Right atrium auricular region (tissue), 2 donors: ENCODE data around the gene DCDC2B. TPM values are rescaled to one million over a fixed set of nuclear protein-coding genes. Genes with fewer than 3 reads are reported as not detected.

Experiments used
- DNase-seq: peaks from one replicate; pipeline ENCODE4 v3.0.0-alpha.2; 2019; ENCODE audit warnings: low spot score
- H3K27ac ChIP-seq, 2 donors: fragments of 200-600 bp; sonication (generic); 1 replicate in 1 of 2; 2 replicates in 1 of 2; pipeline ENCODE4 v1.5.1; 2016 to 2019
- H3K27me3 ChIP-seq, 2 donors: fragments of 200-600 bp; sonication (generic); one replicate each; pipeline versions ENCODE4 v1.5.1 to v1.6.0; 2017 to 2019
- H3K36me3 ChIP-seq: fragments of 200-600 bp; sonication (generic); one replicate; pipeline ENCODE4 v1.5.1; 2016
- H3K4me1 ChIP-seq, 2 donors: fragments of 200-600 bp; sonication (generic); one replicate each; pipeline versions ENCODE4 v1.5.1 to v1.6.0; 2017 to 2019
- H3K4me3 ChIP-seq, 2 donors: fragments of 200-600 bp; sonication (generic); 1 replicate in 1 of 2; 2 replicates in 1 of 2; pipeline ENCODE4 v1.5.1; 2017 to 2019; ENCODE audit warnings: mild to moderate bottlenecking in 1 of 2, moderate library complexity in 1 of 2
- H3K9me3 ChIP-seq, 2 donors: fragments of 200-600 bp; sonication (generic); one replicate each; pipeline ENCODE4 v1.5.1; 2019
- CTCF ChIP-seq, 2 donors: fragments of 200-600 bp; sonication (generic); IDR thresholded peaks; one replicate each; pipeline ENCODE4 v1.5.1; 2019; ENCODE audit warnings: antibody characterized with exemption in 2 of 2
- total RNA-seq, 2 donors: library from RNA; depleted of rRNA; stranded (reverse); fragments of >200 nt; gene quantifications; one replicate each; pipeline ENCODE4 v1.1.0, GENCODE V29; 2016

Gene DCDC2B
- total RNA-seq, 2 donors from 2014 or later, result not detected

GRCh38 chr1:32178380-32179192 is 30.3 kb upstream of the DCDC2B start:
- DNase-seq, result no peak
- no peak for TF ChIP-seq CTCF (IDR thresholded peaks at IDR 0.05)
- Histone ChIP-seq H3K4me1 (peaks cover 0 to 35% of the 10 kb centered on the region in 2 donors), H3K27me3 (no peaks in the 10 kb centered on the region), H3K9me3 (no peaks in the 10 kb centered on the region), H3K36me3 (peaks cover 15% of the 10 kb centered on the region), H3K4me3 (peak overlapping the region in 1 of 2 donors; percentile 64), H3K27ac (peak overlapping the region; percentile 93 to 96)

GRCh38 chr1:32179193-32179442 is 29.8 kb upstream of the DCDC2B start:
- Histone ChIP-seq H3K36me3 (peaks cover 17% of the 10 kb centered on the region), H3K27me3 (no peaks in the 10 kb centered on the region), H3K4me3 (peak overlapping the region; percentile 63 to 64), H3K27ac (peak overlapping the region; percentile 93 to 96), H3K9me3 (no peaks in the 10 kb centered on the region), H3K4me1 (peaks cover 0 to 40% of the 10 kb centered on the region in 2 donors)
- no peak for TF ChIP-seq CTCF (IDR thresholded peaks at IDR 0.05)
- DNase-seq, result no peak

GRCh38 chr1:32179443-32180185 is 29.3 kb upstream of the DCDC2B start, which contains the start of gene TXLNA:
Gene TXLNA (plus strand): TSS chr1:32179675. CDS start chr1:32180346, 671 bp downstream.
- H3K36me3 ChIP-seq, result peaks cover 22% of the 10 kb centered on the region
- peak within 1 kb of the TSS; percentile 63 to 64 for H3K4me3 ChIP-seq
- TF ChIP-seq CTCF (IDR thresholded peaks at IDR 0.05), result peak in 1 of 2 donors; percentile 31
- H3K4me1 ChIP-seq, result peaks cover 0 to 45% of the 10 kb centered on the region in 2 donors
- H3K9me3 ChIP-seq, result no peaks in the 10 kb centered on the region
- H3K27ac ChIP-seq, result peak within 1 kb of the TSS; percentile 93 to 96
- peak; percentile 96 for DNase-seq
- H3K27me3 ChIP-seq, result no peaks in the 10 kb centered on the region

- Histone ChIP-seq H3K27me3 (no peaks in the 10 kb centered on the region), H3K36me3 (peaks cover 27% of the 10 kb centered on the region), H3K9me3 (no peaks in the 10 kb centered on the region), H3K4me1 (peaks cover 0 to 49% of the 10 kb centered on the region in 2 donors), H3K4me3 (peak overlapping the region; percentile 63 to 64), H3K27ac (peak overlapping the region; percentile 93 to 96)
- no peak for DNase-seq
- TF ChIP-seq CTCF (IDR thresholded peaks at IDR 0.05), result no peak
Measured at GRCh38 chr1:32180186-32181060, 28.5 kb upstream of the DCDC2B start.

GRCh38 chr1:32181065-32181464 is 27.8 kb upstream of the DCDC2B start:
- peak overlapping the region in 1 of 2 donors; percentile 64 for H3K4me3 ChIP-seq
- H3K4me1 ChIP-seq, result peaks cover 0 to 49% of the 10 kb centered on the region in 2 donors
- no peak for DNase-seq
- H3K9me3 ChIP-seq, result no peaks in the 10 kb centered on the region
- peaks cover 32% of the 10 kb centered on the region for H3K36me3 ChIP-seq
- H3K27ac ChIP-seq, result peak overlapping the region in 1 of 2 donors; percentile 93
- H3K27me3 ChIP-seq, result no peaks in the 10 kb centered on the region
- no peak for TF ChIP-seq CTCF (IDR thresholded peaks at IDR 0.05)
